Liver (tissue), 9 donors: Measurements from ENCODE around the gene KCNQ5. TPM values are rescaled to one million over a fixed set of nuclear protein-coding genes. Genes with fewer than 3 reads are reported as not detected.

ENCODE experiments used
- DNase-seq: peaks from one replicate; pipeline ENCODE4 v3.0.0-alpha.2; 2017; ENCODE audit warnings: low spot score
- H3K27ac ChIP-seq, 2 donors: one replicate each; pipeline ENCODE4 v1.7.0; 2013; ENCODE audit warnings: inconsistent platforms in 2 of 2, low read length in 2 of 2, control low read depth in 1 of 2, low read depth in 1 of 2, mild to moderate bottlenecking in 1 of 2
- H3K27me3 ChIP-seq, 4 donors: one replicate each; pipeline versions ENCODE4 v1.6.1 to v1.7.0; 2013; ENCODE audit warnings: low read length in 3 of 4, inconsistent platforms in 1 of 4, mild to moderate bottlenecking in 1 of 4, moderate library complexity in 1 of 4; ENCODE audit not compliant: control insufficient read depth in 4 of 4, insufficient read depth in 4 of 4
- H3K36me3 ChIP-seq, 4 donors: one replicate each; pipeline versions ENCODE4 v1.6.1 to v1.7.0; 2013; ENCODE audit warnings: low read length in 3 of 4, mild to moderate bottlenecking in 3 of 4, low read depth in 1 of 4, moderate library complexity in 1 of 4; ENCODE audit not compliant: control insufficient read depth in 4 of 4, insufficient read depth in 3 of 4
- H3K4me1 ChIP-seq, 4 donors: one replicate each; pipeline versions ENCODE4 v1.6.1 to v1.7.0; 2013; ENCODE audit warnings: low read length in 3 of 4, mild to moderate bottlenecking in 3 of 4, moderate library complexity in 1 of 4; ENCODE audit not compliant: control insufficient read depth in 4 of 4, insufficient read depth in 4 of 4
- H3K4me3 ChIP-seq, 3 donors: one replicate each; pipeline versions ENCODE4 v1.6.1 to v1.7.0; 2013; ENCODE audit warnings: low read length in 3 of 3, control low read depth in 1 of 3, low read depth in 1 of 3, mild to moderate bottlenecking in 1 of 3
- H3K9ac ChIP-seq, 2 donors: one replicate each; pipeline ENCODE4 v1.7.0; 2013; ENCODE audit warnings: low read length in 2 of 2, mild to moderate bottlenecking in 2 of 2, moderate library complexity in 2 of 2, control low read depth in 1 of 2, low read depth in 1 of 2
- H3K9me3 ChIP-seq, 4 donors: one replicate each; pipeline versions ENCODE4 v1.6.1 to v1.7.0; 2013; ENCODE audit warnings: low read length in 3 of 4; ENCODE audit not compliant: control insufficient read depth in 4 of 4
- ATF3 ChIP-seq: IDR thresholded peaks from 2 replicates; pipeline ENCODE4 v1.6.1; 2016; ENCODE audit warnings: antibody characterized with exemption
- CTCF ChIP-seq: fragments of 150-350 bp; IDR thresholded peaks from 2 replicates; pipeline ENCODE4 v1.5.1; 2017; ENCODE audit warnings: improper control_type of control experiment, low read depth, low read length; ENCODE audit not compliant: missing input control
- EGR1 ChIP-seq, 2 donors: IDR thresholded peaks; 2 replicates each; pipeline ENCODE4 v1.6.1; 2016 to 2018; ENCODE audit warnings: antibody characterized with exemption in 2 of 2, low read depth in 2 of 2
- FOXA1 ChIP-seq: IDR thresholded peaks from 2 replicates; pipeline ENCODE4 v1.6.1; 2016; ENCODE audit warnings: antibody characterized with exemption
- FOXA2 ChIP-seq: IDR thresholded peaks from 2 replicates; pipeline ENCODE4 v1.6.1; 2016; ENCODE audit warnings: antibody characterized with exemption
- GABPA ChIP-seq, 2 donors: IDR thresholded peaks in 1 of 2; conservative IDR thresholded peaks in 1 of 2; 2 replicates each; pipeline ENCODE4 v1.6.1; 2016; ENCODE audit warnings: antibody characterized with exemption in 2 of 2, mild to moderate bottlenecking in 1 of 2, moderate library complexity in 1 of 2
- HNF4A ChIP-seq, 2 donors: conservative IDR thresholded peaks; 2 replicates each; pipeline ENCODE4 v1.6.1; 2016; ENCODE audit warnings: antibody characterized with exemption in 2 of 2, mild to moderate bottlenecking in 2 of 2
- HNF4G ChIP-seq: IDR thresholded peaks from 2 replicates; pipeline ENCODE4 v1.6.1; 2016; ENCODE audit warnings: antibody characterized with exemption
- JUND ChIP-seq, 2 donors: IDR thresholded peaks; 2 replicates each; pipeline ENCODE4 v1.6.1; 2016; ENCODE audit warnings: antibody characterized with exemption in 2 of 2
- MAX ChIP-seq: IDR thresholded peaks from 2 replicates; pipeline ENCODE4 v1.6.1; 2016; ENCODE audit warnings: antibody characterized with exemption
- NR2F2 ChIP-seq: IDR thresholded peaks from 2 replicates; pipeline ENCODE4 v1.6.1; 2016; ENCODE audit warnings: antibody characterized with exemption
- RAD21 ChIP-seq, 2 donors: IDR thresholded peaks; 2 replicates each; pipeline ENCODE4 v1.6.1; 2016; ENCODE audit warnings: antibody characterized with exemption in 2 of 2, mild to moderate bottlenecking in 2 of 2
- REST ChIP-seq: IDR thresholded peaks from 2 replicates; pipeline ENCODE4 v1.6.1; 2016; ENCODE audit warnings: antibody characterized with exemption, mild to moderate bottlenecking
- RXRA ChIP-seq, 2 donors: IDR thresholded peaks; 2 replicates each; pipeline ENCODE4 v1.6.1; 2017 to 2018; ENCODE audit warnings: antibody characterized with exemption in 2 of 2, mild to moderate bottlenecking in 1 of 2
- SP1 ChIP-seq: IDR thresholded peaks from 2 replicates; pipeline ENCODE4 v1.6.1; 2018; ENCODE audit warnings: antibody characterized with exemption, mild to moderate bottlenecking
- TAF1 ChIP-seq: conservative IDR thresholded peaks from 2 replicates; pipeline ENCODE4 v1.6.1; 2016; ENCODE audit warnings: antibody characterized with exemption, mild to moderate bottlenecking
- YY1 ChIP-seq: IDR thresholded peaks from 2 replicates; pipeline ENCODE4 v1.6.1; 2016; ENCODE audit warnings: antibody characterized with exemption, mild to moderate bottlenecking
- ZBTB33 ChIP-seq: IDR thresholded peaks from 2 replicates; pipeline ENCODE4 v1.6.1; 2016; ENCODE audit warnings: antibody characterized with exemption
- WGBS: extraction: QIAGEN DNeasy Blood & Tissue Kit; methylation state at CpG from one replicate; pipeline ENCODE4 v1.1.7; 2013; 5-methylcytosine and 5-hydroxymethylcytosine counted together
- polyA plus RNA-seq, 2 donors: library from polyadenylated mRNA; stranded (reverse) in 1 of 2; unstranded in 1 of 2; fragments of 200-250 nt in 1 of 2; fragments of >200 nt in 1 of 2; fragmentation: Nextera tagmentation in 1 of 2; extraction: Ambion mirVana in 1 of 2; gene quantifications; one replicate each; pipeline versions ENCODE4 v1.2.1 to v1.2.3, GENCODE V29; 2013 to 2015
- total RNA-seq, 2 donors: library from RNA; depleted of rRNA; stranded (reverse); fragments of >200 nt; gene quantifications; one replicate each; pipeline ENCODE4 v1.2.3, GENCODE V29; 2014
- donor health status: healthy.
- donor health status: healthy.
- donor health status: healthy.
- donor health status: healthy.
- donor health status: healthy.

Gene KCNQ5
- total and polyA plus RNA-seq, 4 donors: 0.02 to 1.1 (median 0.15) TPM

GRCh38 chr6:72856801-72857200, 234.9 kb downstream of the KCNQ5 start:
- WGBS: 69% methylated on average over 3 of the region's 3 CpGs

GRCh38 chr6:72857791-72858585, 236.1 kb downstream of the KCNQ5 start:
- DNase-seq: no peak
- Histone ChIP-seq H3K4me1 (peaks cover 0 to 4% (median 2%) of the 10 kb centered on the region in 4 donors), H3K27ac (no peak overlapping the region), H3K36me3 (no peaks in the 10 kb centered on the region), H3K9ac (no peak overlapping the region), H3K9me3 (no peaks in the 10 kb centered on the region), H3K4me3 (no peak overlapping the region), H3K27me3 (no peaks in the 10 kb centered on the region)
- 73% methylated on average over 4 of the region's 4 CpGs for WGBS
- no peak for TF ChIP-seq HNF4A (conservative IDR thresholded peaks at IDR 0.05)
- no peak for TF ChIP-seq FOXA1
- no peak for TF ChIP-seq GABPA (IDR thresholded peaks at IDR 0.05 in 1 of 2, conservative IDR thresholded peaks at IDR 0.05 in 1 of 2)
- TF ChIP-seq JUND (IDR thresholded peaks at IDR 0.05): no peak

More at GRCh38 chr6:72856801-72857200, 234.9 kb downstream of the KCNQ5 start:
- Histone ChIP-seq H3K4me1 (no peaks in the 10 kb centered on the region), H3K36me3 (no peaks in the 10 kb centered on the region), H3K27me3 (no peaks in the 10 kb centered on the region), H3K4me3 (no peak overlapping the region), H3K27ac (no peak overlapping the region), H3K9me3 (no peaks in the 10 kb centered on the region), H3K9ac (no peak overlapping the region)
- no peak for DNase-seq
- no peak for TF ChIP-seq MAX

- DNase-seq: no peak
- no peak for TF ChIP-seq TAF1
- TF ChIP-seq EGR1 (IDR thresholded peaks at IDR 0.05; ENCODE audit: low read depth in 2 of 2): no peak
- no peak for TF ChIP-seq ZBTB33
- no peak for TF ChIP-seq HNF4A (conservative IDR thresholded peaks at IDR 0.05)
- no peak for TF ChIP-seq HNF4G
- no peak for TF ChIP-seq NR2F2
- TF ChIP-seq GABPA (IDR thresholded peaks at IDR 0.05 in 1 of 2, conservative IDR thresholded peaks at IDR 0.05 in 1 of 2): no peak
- no peak for TF ChIP-seq MAX
- no peak for TF ChIP-seq REST
- no peak for TF ChIP-seq SP1
- TF ChIP-seq ATF3: no peak
- TF ChIP-seq YY1: no peak
- TF ChIP-seq JUND (IDR thresholded peaks at IDR 0.05): no peak
- TF ChIP-seq RXRA (IDR thresholded peaks at IDR 0.05): no peak
- TF ChIP-seq CTCF: no peak
- TF ChIP-seq FOXA1: no peak
- TF ChIP-seq RAD21 (IDR thresholded peaks at IDR 0.05): no peak
- TF ChIP-seq FOXA2: no peak
- Histone ChIP-seq H3K36me3 (no peaks in the 10 kb centered on the region), H3K27ac (no peak overlapping the region), H3K9ac (no peak overlapping the region), H3K9me3 (no peaks in the 10 kb centered on the region), H3K4me1 (peaks cover 0 to 9% (median 4%) of the 10 kb centered on the region in 4 donors), H3K4me3 (no peak overlapping the region), H3K27me3 (no peaks in the 10 kb centered on the region)
- 63% methylated on average over 2 of the region's 2 CpGs for WGBS
These were observed 239.2 kb downstream of the KCNQ5 start for GRCh38 chr6:72861059-72861458.
